ENCODE measurements around the gene SHISA6.

The SHISA6 gene

DNA sequence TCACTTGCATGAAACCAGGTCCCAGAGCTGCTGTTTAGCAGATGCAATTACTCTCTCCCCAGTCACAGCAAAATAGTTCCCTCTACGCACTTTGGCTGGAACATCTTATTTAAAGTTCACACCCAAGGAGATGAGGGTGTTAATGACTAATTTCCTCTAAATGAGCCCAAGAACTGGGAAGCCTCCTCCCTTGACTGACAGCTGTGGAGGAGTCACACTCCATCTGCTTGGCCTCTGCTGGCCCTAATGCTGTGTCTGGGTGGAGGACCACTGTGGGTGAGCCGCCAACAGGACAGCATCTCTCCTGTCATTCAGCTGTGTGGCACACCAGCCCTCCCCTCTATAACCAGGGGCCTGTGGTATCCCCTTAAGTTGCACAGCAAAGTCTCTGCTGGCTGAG lies 115.4 kb downstream of the SHISA6 start:
- DNase-seq: no peak

DNA sequence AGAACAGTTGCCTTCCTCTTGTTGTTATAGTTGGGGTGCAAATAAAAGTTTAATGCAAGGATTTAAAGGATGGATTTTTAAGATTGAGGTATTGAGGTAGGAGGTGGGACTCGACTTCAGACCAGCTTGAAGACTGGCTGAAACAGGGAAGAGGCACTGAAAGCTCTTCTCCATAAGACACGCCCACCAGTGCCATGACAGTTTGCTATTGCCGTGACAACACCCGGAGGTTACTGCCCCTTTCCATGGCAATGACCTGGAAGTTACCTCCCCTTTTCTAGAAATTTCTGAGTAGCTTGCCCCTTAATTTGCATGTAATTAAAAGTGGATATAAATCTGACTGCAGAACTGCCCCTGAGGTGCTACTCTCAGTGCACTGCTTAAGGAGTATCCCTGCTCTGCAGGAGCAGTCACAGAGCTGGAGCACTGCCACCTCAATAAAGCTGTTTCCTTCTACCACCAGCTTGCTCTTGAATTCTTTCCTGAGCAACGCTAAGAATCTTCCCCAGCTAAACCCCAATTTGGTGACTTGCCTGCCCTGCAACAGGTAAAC lies 122.6 kb downstream of the SHISA6 start:
- DNase-seq: no peak

DNA sequence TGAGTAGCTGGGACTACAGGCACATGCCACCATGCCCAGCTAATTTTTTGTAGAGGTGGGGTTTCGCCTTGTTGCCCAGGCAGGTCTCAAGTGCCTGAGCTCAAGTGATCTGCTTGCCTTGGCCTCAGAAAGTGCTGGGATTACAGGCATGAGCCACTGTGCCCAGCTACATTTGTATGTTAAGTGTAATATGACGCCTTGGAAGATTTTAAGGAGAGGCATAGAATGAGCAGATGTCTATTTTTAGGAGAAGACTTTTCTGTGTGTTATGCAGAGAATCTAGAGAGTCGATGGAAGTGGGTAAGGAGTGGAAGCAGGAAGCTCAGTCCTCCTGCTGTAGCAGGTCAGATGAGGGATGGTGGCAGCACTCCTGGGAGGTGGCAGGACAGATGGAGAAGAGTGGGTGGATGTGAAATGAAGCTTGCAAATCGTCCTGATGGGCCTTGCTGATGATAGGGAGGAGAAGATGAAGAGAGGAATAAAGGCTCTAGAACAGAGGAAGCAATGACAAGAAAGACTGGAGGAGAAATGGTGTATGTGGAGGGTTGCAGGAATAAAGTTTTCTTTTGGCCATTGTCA lies 125.3 kb downstream of the SHISA6 start:
- no peak for DNase-seq

DNA sequence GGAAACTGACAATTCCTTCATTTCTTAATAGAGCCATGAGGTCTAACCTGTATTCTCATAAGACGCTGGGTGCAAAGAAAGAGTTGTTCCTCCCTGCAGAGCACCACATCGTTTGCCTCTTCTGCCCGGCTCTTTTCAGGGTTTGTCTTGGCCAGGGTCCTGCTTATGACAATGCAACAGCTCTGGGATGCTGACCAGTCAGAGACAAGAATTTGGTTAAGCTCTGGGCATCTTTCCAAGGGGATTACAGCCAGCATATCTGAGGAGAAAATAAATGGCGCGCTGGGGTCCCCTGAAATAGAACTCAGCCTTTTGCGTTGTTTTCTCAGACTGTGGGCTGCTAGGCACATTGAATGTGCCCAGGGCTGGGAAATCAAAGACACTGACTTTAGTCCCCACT lies 128.6 kb downstream of the SHISA6 start:
- DNase-seq: no peak

DNA sequence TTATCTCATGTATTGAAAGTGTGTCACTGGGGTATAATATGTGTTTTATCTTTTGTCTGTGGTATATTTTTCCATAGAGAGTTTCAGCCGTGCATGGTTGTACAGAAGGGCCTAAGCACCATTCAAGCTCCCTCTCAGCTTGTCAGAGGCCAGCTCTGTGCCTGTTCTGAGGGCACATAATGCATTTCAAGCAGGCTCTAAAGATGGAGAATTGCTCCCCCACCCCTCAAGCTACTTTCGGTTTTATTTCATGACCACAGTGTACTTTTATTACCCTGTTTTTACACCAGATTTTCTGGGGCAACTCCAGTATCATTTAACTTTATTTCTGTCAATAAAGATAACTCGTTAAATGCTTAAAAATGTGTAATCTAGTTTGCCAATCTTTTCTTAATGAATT lies 131.7 kb downstream of the SHISA6 start:
- DNase-seq: no peak

DNA sequence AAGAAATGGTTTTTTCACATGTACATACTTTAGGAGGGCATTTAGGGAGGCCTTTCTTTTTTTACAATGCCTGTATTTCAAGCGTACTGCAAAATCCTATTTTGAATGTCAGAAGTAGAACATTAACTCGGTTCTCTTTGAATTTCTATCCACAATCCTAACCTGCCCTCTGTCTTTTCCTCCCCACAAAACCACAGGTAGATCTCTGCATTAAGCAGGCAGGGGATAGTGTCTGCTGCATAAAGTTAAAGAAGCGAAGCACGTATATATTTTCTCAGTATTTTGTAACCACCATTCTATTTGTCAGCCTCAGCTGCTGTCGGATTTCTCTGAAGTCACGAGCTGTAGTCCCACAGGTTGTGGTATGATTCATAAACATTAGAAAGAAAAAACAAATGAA lies 137.5 kb downstream of the SHISA6 start:
- no peak for DNase-seq

DNA sequence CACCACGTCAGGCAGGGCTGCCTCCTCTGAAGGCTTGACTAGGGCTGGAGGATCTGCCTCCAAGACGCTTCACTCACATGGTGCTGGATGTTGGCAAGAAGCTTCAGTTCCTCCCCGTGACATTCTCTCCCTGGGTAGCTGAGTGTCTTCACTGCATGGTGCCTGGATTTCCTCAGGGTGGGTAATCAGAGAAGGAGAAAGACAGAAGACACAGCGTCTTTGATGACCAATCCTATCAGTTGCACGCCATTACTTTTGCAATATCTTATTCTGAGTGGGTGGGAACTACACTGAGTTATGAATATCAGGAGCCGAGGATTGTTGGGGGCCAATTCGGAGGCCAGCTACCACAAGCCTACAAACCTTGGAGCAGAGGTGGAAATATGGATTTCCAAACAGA lies 139.7 kb downstream of the SHISA6 start:
- DNase-seq: no peak

DNA sequence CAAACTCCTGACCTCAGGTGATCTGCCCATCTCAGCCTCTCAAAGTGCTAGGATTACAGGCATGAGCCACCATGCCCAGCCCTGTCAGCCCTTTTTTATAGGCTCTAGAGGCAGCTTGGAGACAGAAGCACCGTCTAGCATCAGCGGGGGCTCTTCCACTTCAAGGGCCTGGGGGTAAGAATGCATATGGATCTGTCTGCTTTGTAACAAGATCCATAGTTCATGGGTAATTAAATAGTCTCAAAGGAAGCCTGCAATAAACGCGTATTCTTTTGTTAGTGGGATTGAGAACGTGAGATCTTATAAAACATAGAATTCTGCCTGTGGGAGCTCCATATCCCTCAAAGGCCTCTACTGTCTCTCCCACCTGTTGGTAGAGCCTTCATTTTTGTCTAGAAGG lies 142.1 kb downstream of the SHISA6 start:
- no peak for DNase-seq

DNA sequence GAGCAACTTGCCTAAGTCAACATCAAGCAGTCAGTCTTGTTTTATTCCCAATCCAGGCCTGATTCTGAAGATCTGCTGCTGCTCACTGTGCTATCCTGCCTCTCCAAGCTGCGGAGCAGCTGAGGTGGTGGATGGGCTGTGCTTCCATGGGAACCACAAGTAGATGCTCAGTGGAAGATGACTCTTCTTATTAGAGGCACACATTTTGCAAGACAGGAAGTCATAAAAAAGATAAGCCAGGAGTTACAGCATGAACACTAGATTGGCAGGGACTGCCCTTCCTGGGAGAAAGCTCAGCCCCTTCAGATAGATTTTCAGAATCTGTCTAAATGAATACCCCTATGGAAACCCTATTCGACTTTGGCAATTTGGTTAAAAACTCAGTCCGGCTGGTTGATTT lies 143.1 kb downstream of the SHISA6 start:
- DNase-seq: no peak

DNA sequence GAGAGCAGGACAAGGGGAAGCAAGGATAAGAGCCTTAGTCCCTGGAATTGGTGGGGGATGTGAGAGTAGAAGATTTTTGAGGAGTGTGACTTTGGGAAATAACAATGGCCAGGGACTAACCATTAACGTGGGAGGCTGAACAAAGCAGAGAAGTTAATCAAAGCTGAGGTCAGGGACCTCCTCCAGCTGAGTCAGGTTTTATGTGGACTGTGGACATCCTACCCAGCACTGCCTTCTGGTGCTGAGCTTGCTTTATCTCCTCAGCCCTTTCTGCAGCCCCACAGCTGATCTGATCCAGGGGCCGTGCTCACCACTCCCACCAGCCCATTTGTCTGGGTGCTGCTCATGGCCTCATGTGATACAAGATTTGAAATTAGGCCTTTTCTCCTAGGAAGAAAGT lies 146.6 kb downstream of the SHISA6 start:
- no peak for DNase-seq

DNA sequence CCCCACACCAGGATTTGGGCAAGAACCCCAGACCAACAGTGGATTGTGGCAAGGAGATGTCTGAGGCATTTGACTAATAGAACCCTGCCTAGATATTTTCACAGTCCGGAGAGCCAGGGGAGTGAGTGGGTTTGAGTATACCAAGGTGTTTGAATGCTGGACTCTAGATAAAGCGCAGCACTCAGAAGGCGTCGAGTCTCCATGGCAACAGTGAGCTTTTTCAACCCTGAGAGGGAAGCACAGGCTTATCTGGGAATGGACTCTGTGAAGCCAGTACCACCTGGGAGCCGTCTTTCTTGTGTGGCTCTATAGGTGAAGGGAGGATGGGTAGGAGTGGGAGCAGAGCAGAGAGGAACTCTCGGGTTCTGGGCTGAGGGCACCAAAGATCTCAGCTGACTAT lies 147.0 kb downstream of the SHISA6 start:
- DNase-seq: no peak

DNA sequence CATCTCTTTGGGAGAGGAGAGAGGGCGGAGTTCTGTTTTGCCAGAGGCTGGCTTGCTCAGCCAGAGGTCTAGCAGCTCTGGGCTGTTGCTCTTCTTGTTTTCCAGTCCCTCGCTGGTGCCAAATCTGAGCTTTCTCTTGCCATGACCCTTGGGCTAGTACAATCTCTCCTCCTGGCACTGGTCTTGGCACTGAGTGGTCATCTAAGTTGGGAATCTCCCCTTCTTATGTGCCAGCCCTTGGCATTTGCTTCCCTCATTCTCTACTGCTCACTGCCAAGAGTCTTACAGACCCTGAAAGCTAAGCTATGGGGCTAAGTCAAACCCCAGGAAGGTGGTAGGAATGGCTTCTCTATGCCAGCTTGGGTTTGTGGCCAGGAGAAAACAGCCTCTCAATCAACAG lies 148.6 kb downstream of the SHISA6 start:
- no peak for DNase-seq

DNA sequence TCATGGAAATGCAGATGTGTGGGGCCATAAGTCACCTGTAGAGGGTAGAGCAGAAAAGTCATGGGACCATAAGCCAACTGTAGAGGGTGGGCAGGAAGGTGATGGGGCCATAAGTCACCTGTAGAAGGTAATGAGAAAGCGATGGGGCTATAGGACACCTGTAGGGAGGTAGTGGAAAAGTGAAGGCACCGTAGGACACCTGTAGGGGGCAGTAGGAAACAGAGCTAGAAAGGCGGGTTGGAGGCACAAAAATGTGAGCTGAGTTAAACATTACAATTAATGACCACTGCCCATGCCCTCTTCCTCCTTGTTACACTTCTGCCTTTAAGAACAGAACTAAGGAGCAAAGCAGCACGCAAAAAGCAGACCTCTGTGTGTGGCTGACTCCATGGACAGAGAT lies 150.1 kb downstream of the SHISA6 start:
- no peak for DNase-seq

DNA sequence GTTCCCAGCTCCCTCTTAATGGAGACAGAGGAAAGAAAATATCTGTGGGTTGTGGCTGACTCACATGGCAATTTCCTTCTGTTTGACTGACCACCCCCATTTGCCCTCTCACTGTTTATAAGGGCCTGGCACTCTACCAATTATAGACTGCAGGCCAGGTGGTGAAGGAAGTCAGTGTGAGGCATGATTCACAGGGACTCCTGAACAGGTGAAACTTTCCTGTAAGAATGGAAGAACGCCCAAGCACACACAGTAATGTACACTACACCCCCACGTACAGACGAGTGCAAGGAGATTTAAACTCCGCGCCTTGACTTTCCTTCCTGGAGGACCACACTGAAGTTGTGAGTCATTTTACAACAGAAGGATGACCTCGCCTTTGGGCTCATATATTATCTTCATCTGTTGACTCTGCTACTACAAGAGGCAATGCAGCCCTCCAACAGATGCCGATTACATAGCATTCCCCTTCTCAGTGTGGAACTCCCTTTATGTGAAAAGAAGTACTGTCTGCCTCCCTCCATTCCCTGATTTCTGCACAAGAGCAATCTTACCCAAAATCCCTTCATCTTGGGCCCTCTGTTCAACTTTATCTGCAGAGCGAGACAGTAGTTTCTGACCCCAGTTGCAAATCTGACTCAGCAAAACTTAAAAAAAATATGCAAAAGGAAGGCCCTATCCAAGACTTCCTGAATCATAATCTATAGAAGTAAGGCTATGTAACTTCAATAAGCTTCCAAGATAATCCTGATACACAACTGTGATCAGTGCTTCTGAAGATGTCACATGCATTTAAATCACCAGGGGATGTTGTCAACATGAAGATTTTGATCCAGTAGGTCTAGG lies 163.6 kb downstream of the SHISA6 start:
- DNase-seq: no peak

DNA sequence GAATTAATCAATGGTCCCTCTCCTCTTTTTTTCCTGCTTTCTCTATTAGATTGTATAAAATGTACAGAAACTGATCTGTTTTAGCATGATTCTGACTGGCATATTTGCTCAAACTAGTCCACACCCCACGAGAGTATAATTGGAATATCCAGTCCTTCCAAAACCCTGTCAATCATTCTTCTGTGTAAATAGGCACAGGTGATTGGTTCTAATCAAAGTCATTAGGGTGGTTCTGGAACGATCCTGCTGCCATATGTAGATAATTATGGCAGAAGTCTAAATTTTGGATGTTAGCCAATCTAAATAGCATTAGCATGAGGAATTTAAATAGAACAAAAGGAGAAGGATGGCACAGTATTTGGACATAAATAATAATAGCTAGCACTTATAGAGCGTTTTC lies 165.7 kb downstream of the SHISA6 start:
- no peak for DNase-seq

DNA sequence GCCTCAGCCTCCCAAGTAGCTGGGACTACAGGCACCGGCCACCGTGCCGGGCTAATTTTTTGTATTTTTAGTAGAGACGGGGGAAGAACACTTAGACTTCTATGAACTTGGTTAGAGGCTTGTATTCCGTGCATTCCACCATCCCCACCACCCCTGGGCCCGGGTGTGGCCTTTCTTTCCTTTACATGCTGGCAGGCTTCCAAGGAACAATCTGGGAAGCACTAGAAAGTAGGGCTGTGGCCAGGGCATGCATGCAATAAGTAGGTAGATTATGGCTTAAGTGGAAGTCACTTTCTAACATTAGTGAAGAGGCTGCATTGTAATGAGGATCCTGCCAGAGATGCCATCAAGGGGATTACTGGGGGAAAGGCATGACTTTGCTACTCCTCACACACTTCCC lies 171.6 kb downstream of the SHISA6 start:
- DNase-seq: no peak

DNA sequence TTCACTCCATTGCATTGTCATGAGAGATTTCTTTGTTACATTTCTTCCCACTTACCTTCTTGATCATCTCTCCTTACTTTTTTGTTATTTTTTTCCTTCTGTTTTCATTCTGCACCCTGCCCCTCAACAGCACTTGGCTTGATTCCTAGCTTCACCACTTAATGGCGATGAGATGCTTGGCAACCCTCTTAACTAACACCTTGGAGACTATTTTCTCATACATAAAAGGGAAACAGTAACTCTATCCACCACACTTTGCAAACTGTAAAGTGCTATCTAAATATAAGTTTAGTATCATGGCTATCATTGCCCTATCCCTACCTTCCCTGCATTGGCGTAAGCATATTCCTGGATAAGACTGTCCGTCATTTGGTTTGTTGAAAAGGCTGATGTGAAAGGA lies 177.3 kb downstream of the SHISA6 start:
- DNase-seq: no peak

DNA sequence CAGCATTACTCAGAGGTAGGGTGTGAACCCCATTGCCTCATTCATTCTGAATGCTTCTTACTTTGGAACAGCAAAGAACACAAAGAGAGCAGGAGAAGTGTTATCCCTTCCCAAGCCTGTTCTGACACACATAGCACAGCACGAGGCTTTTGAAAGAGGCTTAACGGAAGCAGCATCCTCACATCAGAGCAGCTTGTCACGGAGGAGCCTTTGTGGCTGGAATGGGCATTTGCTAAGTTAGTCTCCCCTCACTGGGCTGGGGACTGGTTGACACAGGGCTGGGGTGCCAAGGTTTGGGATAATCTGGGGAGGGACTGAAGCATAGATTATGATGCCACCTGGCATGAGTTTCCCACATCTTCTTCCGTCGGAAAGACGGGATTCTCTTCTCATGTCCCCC lies 189.7 kb downstream of the SHISA6 start:
- no peak for DNase-seq

DNA sequence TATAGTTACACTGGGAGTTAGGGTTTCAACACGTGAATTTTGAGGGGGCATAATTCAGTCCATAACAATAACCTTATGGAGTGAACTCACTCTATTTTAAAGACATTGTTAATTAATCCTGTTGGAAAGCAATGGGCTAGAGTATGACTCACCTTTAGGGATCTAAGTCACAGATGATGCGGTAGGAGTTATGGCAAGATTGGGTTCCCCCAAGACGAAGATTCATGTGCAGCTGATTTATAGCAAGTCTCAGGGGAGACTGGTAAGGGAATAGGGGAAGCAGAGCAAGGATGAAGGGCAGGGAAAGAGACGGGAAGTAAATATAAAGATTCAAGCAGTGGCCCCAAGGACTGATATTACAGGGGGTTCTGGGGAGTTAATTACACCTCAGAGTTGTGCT lies 197.7 kb downstream of the SHISA6 start:
- DNase-seq: no peak

DNA sequence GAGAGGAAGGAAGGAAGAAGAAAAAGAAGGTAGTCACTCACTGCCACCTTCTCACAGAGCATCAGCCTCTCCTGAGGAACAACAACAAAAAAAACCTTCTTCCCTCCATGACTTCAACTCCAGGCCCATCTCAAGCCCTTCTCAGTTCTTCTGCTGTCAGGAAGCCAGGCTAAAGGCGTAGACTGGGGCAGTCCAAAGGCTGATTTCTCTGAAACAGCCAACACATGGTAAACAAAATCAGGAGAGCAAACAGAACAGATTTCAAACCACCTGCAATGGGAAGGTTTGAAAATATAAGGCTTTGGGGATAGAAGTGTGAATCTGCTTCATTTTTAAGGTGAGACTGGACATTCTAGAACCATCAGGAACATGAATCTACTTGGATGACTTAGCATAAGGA lies 200.0 kb downstream of the SHISA6 start:
- no peak for DNase-seq

DNA sequence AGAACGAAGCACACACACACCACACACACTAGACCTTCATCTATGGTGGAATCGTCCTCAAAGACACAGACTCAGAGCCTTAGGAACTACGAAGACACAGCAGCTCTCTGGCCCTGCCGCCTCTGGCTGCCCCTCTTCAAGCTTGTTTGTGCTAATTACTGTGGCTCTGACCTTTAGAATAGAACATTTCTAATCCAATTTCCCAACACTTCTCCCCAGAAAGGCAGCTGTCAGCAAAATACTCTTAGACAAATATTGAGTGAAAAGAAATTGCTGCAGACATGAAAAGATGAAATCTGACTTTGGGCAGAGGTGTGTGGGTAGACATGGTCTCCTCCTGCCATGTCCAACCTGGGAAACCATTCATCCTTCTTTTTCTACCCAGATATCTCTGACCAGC lies 205.3 kb downstream of the SHISA6 start:
- DNase-seq: no peak

DNA sequence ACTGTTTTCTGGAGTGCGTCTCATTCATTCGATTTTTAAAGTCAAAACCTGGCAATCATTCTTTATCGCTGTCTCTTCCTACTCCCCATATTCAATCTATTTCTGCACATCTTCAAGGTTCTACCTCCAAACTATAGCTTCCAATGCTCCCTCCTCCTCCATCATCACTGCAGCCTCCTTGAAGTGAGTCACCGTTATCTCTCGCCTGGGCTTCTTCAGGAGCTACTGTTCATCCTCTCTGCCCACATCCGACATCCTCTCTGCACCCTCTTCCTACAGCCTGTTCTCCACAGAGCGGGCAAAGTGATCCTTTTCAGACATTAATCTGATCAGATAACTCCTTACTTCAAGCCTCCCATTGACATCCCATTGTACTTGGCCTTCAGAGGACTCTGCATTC lies 213.1 kb downstream of the SHISA6 start:
- DNase-seq: no peak

DNA sequence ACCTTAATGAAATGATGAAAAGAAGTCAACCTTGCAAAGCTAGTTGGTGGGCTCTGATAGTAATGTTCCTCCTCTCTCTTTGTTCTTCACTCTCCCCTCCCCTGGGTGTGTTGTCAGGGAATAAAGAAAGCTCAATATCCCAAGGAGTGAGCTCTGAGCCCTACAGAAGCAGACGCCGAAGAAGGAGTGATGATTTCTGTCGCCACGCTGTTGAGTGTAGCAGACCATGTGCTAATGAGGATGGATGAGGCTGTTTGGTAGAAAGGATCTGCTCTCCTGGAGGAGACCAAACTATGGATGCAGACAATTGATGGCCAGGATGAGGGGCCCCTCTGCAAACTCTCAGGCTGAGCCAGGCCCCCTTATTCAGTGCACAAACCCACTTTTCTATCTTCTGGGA lies 217.3 kb downstream of the SHISA6 start:
- no peak for DNase-seq

DNA sequence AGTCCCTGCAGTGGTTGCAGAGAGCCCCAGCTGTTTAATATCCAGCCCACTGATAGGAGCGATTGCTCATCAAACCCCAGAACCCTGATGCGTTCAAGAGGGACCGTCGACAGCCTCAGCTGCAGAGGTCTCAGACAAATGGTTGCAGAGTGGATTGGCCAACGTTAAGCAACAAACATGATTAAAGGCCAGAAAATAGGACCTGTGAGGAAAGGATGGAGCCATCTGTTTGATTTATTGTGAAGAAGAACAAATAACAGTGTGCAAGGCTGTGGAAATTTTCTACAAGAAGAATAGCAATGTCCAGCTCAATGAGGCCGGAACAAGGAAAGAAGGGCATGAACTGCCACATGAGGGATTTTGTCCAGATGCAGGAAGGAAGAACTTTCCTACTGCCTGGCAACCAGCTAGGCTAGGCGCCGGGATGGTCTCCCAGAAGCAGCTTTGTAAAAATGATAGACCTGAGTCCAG lies 218.9 kb downstream of the SHISA6 start:
- no peak for DNase-seq
